Anterior cingulate cortex (tissue), 58 donors: ENCODE data around the gene PYGM.

Source experiments
- DNase-seq, 58 donors: peaks; one replicate each; lab custom pipeline; 2025; lab: John Stamatoyannopoulos, UW

PYGM gene

DNA sequence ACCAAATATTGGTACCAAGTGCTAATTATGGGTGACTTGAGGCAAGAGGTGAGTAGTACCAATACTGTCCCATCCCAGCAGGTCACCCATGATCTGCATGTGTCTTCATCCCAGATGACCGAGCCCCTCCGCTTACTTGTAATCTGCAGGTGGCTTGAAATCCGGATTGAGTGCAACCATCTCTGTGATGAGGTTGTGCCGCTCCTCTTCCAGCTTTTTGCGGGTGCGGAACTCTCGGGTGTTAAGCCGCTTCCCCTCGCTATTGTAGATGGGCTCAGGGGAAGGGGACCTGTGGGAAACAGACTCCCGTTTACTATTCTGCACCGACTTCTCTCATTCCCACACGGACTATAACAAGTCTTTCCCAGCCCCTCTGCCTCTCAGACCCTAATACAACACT, 10.3 kb upstream of the PYGM start:
- DNase-seq, result no peak

DNA sequence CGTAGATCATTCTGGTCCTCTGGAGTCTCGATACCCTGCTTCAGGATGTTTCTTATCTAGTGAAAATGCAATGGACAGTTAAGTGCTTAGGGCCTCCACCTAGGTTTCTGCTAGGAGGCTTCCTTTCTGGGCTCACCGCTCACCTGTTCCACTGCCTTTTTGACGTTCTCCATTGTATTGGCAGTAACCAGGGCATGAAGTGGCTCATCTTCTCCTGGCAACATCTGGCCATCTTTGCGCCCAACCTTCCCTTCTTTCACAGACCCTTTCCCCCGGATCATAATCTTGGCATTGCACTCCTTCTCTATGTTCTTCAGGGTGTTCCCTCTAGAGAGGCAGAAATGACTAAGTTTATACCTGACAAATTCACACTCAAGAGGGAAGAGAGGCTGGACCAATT, 9.5 kb upstream of the PYGM start:
- DNase-seq, result no peak

DNA sequence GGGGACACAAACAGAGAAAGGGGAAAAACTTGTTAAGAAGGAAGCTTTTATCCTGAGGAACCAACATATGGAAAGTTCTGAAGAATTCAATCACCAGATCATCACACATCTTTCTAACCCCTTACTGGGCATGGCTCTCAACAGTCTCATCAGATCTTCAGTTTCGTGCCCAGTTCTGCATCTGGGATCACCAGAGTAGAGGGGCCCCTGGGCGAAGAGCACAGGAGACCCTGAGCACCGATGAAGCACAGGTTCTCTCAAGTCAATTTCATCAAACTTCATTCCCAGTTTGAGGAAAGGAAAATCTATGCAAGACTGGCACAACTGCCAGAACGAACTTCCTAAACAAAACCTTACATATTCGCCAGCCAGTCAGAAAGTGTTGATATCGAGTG, 8.5 kb upstream of the PYGM start:
- no peak for DNase-seq

DNA sequence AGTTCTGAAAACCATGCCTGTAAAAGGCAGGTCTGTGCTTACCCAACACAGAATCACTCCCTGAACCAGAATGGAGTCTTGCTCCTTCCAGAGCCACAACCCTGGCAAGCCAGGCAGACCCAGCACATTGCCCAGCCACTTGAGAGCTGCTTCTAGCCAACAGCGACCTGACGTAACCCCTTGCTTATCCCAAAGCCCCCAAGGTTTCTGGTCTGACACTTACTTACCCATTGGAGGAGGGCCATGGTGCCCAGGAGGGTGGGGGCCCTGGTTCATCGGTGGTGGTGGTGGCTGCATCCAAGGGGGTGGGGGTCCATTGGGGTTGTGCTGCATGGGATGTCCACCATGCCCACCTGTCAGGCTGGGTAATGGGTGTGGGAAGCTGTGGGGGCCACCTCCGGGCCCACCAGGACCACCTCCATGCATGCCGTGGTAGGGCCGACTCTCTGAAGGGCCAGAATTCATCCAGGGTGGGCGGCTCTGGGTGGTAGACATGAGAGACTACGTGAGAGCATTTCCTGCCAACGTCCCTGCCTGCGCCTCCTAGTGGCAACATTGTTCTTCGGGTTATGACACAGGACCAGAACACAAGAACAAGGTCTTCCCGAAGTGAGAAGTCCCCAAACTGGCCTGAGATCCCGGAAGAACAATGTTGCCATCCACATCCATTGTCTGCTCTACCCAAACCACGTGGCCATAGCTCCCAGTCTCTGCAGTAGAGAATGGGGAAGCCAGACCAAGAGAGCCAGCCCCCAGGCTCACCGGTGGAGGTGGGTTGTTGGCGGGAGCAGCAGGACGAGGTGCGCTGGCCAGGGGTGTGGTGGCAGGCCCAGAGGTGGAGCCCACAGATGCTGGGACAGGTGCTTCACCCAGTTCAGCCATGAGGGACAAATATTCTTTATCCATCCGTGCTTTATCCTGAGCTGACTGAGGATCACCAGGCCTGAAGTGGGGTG, 7.8 kb upstream of the PYGM start:
- peak in 17 of 58 donors; percentile 10 to 77 (median 33) for DNase-seq

DNA sequence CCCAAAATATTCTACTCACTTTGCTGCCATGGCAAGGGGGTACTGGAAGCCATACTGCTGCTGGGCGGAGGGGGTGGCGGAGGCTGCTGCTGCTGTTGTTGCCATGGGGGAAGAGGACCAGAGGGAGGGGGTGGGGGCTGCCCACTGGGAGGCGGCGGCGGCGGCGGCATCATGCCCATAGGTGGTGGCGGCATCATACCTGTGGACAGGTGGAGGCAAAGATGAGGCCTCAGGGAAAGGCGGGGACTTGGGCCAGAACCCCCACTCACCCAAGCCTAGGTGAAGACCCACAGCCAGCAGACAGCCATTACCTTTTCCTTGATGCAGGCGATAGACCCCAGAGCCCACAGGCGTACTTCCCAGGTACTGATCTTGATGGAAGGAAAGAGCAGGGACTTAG, 7.1 kb upstream of the PYGM start:
- DNase-seq, result no peak

DNA sequence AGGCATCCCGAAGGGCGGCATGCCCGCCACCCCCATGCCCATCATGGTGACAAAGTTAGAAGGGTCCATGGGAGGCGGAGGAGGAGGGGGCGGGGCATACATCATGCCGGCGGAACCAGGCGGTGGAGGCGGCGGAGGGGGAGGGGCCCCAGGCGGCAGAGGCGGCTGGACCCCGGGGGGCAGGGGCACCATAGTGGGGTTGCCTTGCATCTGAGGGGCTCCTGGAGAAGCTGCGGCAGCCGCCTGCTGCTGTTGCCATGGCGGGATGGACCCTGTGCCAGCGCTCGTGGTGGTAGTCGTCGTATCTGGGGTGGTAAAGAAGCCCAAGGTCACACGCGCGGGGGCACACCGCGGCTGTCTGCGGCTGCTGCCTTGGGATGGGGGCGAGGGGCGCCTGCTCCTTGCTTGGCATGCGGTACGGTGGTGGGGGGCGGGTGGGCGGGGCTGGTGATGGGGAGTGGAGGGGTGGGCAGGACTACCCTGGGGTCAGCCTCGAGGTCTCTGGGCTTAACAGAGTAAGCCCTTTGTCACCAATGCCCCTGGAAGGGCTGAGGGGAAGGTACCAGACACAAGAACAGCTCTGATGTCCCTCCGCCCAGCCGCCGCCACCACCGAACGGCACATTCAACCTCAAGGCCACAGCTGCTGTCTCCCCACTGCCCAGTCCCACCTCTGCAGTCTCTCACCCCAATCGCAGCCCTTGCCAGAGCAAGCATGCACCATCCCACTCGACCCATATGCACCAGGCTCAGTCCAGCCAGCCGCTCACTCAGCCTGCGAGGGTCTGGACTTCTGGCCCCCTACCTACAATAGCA, 6.3 kb upstream of the PYGM start:
- DNase-seq, result no peak

DNA sequence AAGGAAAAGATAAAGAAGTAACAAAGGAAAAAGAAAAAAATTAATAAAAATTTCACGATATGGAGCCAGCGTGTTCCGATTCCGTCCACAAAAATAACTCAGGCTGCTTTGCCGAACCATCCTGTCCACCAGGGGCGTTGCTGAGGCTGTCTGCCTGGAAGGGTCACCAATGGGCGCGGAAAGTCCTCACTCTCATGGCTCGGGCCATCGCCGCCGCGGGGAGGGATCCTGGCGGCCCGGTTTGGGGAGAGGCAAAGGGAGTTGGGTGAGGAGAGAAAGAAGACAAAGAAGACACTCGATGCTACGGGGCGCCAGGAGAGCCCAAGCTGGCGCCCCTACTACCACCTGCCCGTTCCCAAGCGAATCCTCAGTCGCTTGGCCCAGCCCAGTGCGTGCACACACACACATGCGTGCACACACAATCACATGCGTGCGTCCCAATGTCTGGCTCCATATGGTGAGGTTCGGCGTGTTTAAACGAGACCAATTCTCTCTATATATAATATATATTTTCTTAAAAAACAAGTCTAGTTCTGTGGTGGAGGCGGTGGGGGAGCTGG, 5.6 kb upstream of the PYGM start:
- peak in 3 of 58 donors; percentile 12 to 23 (median 21) for DNase-seq

DNA sequence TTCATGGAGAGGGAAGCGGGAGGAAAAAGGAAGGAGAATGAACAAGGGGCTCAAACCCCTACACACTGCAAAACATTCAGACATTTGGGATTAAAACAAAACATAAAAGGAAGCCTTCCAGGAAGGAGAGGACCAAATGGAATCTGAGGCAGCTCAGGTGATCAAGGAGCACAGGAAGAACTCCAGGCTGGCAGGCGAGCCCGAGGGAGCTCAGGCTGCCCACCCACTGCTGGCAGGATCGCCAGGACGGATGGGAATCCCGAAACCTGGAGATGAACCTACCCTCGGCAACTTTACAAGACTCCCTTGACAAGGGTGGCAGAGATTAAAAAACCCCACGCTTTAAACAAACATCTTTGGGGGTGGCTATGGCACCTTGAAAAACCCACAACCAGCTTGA, 5.0 kb upstream of the PYGM start:
- no peak for DNase-seq

DNA sequence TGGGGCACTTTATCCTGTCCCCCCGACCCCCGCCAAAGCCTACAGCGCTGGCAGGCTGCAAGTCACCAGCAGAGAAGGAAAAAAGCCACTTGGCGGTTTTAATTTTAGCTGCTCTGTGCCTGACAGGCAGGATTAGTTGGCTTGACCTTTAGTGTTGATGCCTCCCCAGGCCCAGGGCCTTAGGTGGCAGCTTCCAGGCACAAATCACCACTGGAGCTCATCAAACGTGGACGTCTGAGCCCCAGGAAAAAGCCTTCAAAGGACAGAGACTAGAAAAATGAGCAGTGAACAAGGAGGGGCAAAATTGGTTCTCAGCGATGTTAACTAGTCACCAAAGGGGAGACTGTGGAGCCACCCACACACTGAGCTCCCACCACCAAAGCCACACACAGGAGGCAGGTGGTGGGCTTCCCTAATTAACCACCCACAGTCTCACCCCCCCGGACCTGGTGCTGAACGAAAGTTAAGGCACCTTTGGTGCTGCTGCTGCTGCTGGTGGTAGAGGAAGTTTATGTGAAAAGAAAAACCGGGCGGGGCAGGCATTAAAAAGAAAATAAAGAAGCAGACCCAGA, 4.4 kb upstream of the PYGM start:
- DNase-seq, result no peak

DNA sequence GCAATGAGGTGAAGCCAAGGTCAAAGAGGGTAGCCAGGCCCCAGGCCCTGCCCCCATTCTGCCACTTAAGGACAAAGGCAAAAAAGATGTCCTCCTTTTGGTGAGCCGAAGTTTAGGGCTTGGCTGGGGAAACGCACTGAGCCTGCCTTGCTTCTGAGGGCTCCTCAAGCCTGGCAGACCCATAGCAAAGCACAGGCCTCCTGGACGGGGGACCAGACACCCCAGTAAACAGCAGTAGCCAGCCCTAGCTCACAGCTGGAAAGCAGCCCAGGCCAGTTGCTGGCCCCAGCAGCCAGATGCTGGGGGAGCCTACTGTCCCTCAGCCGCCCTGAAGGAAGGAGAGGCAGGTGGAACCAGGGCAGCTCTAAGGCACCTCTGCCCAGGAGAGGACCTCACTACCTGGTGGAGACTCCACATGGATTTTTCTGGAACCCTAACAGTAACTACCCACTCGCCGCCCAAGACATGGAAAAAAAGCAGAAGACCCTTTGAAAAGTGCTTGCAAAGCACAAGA, 3.8 kb upstream of the PYGM start:
- peak in 9 of 58 donors; percentile 16 to 69 (median 48) for DNase-seq

DNA sequence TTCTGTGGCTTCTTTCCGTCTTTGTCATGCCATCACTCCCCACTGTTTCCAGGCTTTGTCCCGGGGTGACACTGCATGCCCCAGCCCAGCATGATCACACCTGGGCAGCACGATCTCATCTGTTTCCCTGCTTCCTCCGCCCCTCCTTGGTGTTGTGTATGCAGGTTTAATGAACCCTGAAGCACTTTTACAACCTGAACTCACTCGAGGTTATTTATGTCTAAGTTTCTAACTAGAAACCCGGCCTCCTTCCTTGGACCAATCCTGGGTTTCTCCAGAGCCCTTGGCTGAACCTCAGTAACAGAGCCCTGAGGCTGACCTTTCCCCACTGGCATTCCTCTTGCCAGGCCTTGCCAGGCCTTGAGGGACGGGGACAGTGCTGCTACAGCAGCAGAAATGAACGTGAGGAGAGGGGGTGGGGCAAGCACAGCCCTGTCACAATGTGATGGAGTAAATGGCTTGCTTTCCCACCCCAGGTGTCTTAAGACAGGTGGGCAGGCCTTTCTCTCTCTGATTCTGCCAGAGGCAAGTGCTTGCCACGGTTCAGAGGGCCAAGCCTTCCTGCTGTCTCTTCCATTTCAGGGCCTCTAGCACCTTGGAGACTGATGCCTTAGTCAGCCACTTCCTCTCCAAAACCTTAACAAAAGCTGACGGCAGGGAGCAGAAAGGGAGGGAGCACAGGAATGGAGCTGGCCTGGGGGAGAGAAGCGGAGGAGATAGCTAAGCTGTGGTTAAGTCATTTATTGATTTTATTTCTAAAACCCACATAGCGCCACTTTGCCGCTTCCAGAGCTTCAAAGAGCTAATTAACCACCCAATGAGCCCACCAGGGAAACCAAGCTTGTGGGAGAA, 3.1 kb upstream of the PYGM start:
- peak in 6 of 58 donors; percentile 31 to 59 (median 44) for DNase-seq

DNA sequence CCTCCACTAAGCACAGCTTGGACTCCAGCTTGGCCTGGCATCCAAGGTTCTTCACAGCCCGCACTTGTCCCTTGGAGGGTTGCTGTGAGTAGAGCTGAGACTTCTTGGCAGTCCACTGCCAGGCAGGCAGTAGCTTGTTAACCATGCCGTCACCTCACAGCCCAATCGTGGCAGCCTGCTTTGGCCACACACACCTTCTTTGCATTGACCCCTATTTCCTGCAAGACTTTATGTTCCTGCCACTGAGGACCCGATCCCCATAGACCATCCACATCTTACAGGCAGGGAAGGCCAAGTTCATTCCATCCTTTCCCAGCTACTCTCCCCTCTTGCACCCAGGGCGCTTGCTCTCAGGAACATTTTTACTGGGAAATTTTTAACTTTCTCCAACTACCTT, 2.5 kb upstream of the PYGM start:
- peak in 21 of 58 donors; percentile 6 to 72 (median 43) for DNase-seq

DNA sequence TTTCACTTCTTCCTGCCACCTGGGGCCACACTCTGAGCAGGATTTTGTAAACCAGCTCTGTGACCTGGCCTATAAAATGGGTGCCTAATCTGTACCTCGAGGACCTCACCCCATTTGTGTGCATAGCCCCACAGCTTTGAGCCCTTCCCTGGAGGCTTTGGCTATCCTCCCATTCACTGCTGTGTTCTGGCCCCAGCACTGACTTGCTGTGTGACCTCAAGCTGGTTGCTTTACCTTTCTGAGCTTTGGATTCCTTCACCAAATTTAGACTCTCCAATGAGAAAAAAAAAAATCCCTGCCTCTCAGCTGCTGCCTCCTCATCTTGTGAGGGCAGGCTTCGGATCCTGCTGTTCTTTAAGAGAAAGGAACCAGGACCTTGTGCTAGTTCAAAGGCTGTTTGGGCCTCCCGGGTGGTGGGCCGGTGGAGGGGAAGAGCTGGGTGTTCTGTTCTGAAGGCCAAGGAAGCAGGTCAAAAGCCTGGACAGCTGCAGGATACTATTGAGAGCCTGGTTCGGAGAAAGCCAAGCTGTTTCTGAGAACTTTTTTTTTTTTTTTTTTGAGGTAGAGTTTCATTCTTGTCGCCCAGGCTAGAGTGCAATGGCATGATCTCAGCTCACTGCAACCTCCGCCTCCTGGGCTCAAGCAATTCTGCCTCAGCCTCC, 1.1 kb upstream of the PYGM start:
- no peak for DNase-seq

DNA sequence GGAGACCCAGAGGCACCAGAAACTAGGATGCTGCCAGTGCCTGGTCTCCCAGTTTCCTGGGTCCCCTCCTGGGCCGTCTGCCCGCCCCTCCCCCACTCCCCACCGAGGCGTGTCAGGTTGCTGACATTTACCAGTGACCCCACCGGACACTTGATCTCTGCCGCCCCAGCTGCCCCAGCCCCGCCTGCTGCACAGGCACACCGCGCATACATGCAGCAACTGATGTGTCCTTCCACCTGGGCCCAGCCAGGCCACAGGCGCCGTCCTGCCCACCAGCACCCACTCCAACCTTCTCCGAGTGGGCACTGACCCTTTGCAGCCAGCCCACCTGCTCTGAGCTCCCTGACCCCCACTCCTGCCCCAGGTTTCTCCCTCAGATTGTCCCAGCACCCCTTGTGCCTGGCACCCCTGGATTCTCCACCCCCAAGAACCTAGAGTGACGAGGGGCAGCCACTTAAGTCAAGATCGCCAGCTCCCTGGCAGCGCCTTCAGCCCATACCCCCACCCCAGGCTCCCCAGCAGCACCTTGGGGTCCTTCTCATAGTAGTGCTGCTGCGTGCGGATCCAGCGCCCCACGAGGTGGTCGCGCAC, 548 bp downstream of the PYGM start:
- DNase-seq, result no peak

DNA sequence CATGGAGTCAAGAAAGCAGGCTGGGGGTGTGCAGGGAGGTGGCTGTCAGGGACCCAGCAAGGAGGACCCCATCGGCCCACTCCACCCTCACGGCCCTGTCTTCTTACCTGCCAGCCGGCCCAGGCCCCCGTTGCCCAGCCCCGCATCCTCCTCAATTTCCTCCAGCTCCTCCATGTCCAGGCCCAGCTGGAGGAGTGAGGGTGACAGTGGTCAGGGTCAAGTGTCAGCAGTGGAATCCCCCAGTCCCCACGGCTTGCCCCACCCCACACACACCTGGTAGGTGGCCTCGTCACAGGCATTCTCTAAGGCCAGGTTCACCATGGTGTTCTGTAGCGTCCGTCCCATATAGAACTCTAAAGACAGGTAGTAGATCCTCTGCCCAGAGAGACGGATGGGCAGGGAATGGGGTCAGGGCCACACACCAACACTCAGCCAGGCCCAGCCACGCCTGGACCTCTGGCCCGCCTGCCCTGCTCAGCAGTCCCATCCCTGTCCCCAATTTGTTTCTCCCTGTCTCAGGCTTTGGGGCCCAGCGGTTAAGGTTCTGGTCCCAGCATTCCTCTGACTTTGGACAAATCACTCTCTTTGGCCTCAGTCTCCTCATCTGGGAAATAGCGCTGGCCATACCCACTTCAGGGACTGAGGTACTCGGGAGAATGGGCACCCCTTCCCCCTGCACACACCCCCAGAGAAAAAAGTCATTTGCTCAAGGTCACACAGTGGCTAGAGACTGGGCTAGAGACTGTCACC, 1.3 kb downstream of the PYGM start:
- DNase-seq, result no peak

DNA sequence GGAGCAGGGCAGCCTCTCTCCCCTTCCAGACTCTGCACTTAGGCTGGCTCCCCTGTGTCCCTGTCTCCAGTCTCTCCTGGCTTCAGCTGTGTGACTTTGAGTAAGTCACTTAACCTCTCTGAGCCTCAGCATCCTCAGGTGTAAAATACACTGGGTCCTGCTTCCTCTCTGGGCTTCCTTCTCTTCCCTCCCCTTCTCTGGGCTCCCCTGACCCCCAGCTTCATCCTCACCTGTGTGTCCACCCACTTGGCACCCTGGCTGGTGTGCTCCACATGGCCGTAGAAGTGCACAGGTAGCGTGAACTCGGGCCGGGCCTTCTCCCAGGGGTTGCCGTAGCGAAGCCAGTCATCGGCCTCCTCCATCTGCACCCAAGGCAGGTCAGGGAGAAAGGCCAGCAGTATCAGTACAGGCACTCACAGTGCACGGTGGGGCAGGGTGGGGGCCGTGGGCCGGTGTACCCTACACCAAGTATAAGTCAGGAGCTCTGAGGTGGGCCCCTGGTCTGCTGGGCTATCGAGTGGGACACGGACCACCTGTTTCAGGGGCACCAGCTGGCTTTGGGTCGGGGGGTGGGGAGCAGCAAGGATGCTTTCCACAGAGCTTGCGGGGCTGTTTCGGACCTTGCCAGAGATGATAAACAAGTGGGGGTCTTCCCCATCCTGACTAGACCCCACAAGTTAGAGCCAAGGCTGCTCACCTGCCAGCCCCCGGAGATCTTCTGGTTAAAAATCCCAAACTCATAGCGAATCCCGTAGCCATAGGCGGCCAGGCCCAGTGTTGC, 2.0 kb downstream of the PYGM start:
- DNase-seq, result no peak

DNA sequence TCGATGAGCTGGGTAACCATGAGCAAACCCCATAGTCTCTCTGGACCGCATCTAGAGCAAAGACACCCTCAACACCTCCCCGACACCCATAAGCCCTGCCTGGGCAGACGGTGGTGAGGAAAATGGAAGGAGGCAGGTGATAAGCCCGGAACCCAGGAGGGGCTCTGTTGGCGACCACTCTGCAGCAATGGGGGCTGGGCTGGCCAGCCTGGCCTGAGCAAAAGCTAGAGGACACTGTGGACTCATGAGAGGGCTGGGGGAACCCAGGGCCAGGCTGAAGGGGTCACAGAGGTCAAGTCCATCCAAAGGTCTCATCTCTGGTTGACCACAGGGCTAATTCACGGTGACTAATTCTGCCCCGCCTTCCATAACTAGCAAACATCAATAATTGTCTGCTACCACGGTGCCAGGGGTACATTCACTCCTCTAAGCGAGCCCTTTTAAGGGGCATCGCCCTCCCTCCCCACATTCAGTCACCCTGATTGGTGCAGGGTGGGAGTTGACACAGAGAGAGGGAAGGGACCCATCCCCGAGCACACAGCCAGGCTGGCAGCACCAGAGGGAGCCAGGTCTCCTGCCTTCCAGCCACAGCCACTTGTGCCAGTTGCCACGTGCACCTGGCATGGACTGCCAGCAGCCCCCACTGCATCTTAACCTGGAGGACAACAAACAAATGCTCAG, 4.0 kb downstream of the PYGM start:
- no peak for DNase-seq
